GM19463 (cell line): ENCODE measurements around the gene MIOS.
"Not testable (repeated sequence)": the region's sequence is repeated elsewhere in the genome, so short reads cannot be mapped to it uniquely, and the experiment has no call there.

Experiments
- ATAC-seq: cut with Tn5 transposase; IDR thresholded peaks from one replicate; pipeline ENCODE4 v1.9.1; 2021; ENCODE audit warnings: mild to moderate bottlenecking, moderate library complexity; ENCODE audit not compliant: unreplicated experiment

MIOS gene

DNA sequence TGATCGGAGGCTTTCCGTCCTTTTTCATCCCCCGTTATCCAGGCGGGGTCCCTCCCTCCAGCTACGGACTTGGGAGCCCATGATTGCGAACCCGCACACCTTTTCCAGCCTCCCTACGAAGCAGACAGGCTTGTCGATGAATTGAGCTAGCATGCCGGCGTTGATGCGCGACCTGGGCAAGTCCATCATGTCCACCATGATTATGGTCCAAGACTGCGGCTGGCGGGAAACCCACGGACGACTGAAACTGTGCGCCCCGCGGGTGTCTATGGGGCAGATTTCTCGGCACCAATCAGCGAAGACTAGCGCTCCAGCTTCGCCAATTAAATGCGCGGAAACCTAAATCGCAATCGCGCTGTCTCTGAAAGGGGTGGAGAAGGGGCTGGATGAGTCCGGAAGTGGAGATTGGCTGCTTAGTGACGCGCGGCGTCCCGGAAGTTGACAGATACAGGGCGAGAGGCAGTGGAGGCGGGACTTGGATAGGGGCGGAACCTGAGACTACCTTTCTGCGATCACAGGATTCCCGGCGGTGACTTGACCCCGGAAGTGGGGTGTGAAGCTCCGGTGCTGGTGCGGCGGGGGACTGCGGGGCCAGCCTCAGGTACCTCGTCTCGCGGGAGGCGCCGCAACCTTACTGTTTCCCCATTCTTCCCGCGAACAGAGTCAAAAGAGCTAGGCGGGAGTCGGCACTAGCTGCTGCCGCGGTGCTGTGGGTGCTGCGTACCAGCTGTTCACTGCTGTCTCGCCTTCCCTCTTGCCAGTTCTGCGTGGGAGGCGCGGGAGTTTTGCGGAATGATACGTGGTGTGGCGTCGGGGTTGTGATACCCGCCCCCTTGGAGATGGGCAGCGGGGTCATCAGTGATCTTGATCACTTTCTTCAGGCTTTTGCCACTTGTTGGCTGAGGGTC lies 73.8 kb downstream of the MIOS start, which contains the start of gene UMAD1:
Gene UMAD1 (plus strand): TSS at position 532 of the 908 bp plus-strand sequence. CDS start 32,620 bp downstream, outside the sequence.
- ATAC-seq: peak; percentile 97

- ATAC-seq: peak; percentile 1
Observed at GRCh38 chr7:7641129-7641663, 74.5 kb downstream of the MIOS start.

GRCh38 chr7:7642081-7642480 lies 75.4 kb downstream of the MIOS start:
- no peak for ATAC-seq

- no peak for ATAC-seq
Observed at GRCh38 chr7:7647495-7648036, 80.9 kb downstream of the MIOS start.

GRCh38 chr7:7650682-7651206 lies 84.1 kb downstream of the MIOS start:
- no peak for ATAC-seq

DNA sequence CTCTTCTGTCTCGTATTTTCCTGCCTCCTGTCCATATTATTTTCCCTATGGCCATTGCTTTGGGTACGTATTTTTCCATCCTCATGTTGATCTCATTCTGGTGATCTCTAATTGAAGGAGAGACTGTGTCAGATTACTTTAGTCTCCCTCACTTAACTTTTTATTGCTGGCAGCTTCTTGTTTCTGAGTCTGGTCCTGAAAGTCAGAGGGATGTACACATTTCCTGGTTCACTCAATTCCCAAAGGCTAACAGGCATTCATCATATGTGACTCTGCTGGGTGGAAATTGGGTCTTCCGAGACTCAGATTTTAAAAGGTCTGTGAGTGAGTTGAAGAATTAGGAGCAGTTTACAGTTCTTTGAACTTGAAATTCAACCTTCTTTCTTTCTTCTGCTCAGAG lies 84.8 kb downstream of the MIOS start:
- ATAC-seq: no peak

- ATAC-seq: no peak
Observed at GRCh38 chr7:7652798-7653540, 86.3 kb downstream of the MIOS start.

- peak; percentile 60 for ATAC-seq
Observed at GRCh38 chr7:7653593-7654187, 87.0 kb downstream of the MIOS start.

DNA sequence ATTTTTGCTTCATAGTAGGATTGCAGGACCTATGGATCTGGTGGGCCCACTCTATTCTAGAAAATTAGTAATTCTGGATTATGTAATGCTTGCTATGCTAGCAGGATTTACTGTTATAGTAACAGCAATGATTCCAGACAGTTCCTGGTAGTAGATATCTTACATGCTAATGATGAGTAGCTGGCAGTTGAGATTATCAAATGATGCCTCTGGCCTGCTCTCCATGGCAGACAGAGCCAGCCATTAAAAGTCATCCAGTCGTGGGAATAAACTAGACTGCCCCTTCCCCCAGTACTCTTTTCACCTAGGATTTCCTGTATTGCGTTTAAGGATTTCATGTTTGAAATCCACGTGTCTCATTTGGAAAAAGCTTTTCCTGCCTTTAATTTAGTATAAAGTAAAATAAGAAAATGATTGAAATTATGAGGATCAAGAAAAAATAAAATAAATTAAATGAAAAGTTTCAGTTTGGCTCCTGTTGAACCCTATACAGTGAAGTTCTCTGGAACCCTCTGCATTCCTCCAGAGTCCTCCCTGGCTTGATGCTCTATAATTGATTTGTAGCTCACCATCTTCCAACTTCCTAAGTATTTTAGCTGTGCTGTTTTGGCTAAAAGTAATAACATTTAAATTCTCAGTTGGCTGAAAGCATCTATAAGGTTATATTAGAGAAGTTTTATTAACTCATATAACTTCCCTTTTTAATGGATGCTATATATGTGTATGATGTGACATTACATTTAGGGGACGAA lies 88.5 kb downstream of the MIOS start:
- no peak for ATAC-seq

GRCh38 chr7:7656459-7656858 lies 89.8 kb downstream of the MIOS start:
- ATAC-seq: not testable (repeated sequence)
